Endometrial microvascular endothelial cells (primary cell): ENCODE measurements around the gene BARHL1. TPM values are rescaled to one million over a fixed set of nuclear protein-coding genes. Genes with fewer than 3 reads are reported as not detected.
"Not testable (repeated sequence)": the region's sequence is repeated elsewhere in the genome, so short reads cannot be mapped to it uniquely, and the experiment has no call there.

ENCODE experiments used
- in situ Hi-C: cut with HindIII; loops from 2 replicates; pipeline ENCODE4 v1.10.0; 2017; ENCODE audit warnings: low sequenced_read_pairs, low pct_unique_long_range_greater_than_20kb; ENCODE audit errors: inconsistent ontology term
- total RNA-seq: library from RNA; depleted of rRNA; stranded (reverse); fragments of >200 nt; gene quantifications from one replicate; pipeline ENCODE4 v1.2.3, GENCODE V29; 2015; ENCODE audit errors: inconsistent ontology term

The BARHL1 gene
- total RNA-seq, 1 donor from 2014 or later, result not detected

GRCh38 chr9:132554755-132555154, 27.7 kb upstream of the BARHL1 start:
- in situ Hi-C loops, result no loop called here

GRCh38 chr9:132555528-132555927, 26.9 kb upstream of the BARHL1 start:
- in situ Hi-C loops, result no loop called here

- in situ Hi-C loops, result no loop called here
Observed at GRCh38 chr9:132556235-132556634, 26.2 kb upstream of the BARHL1 start.

GRCh38 chr9:132556714-132557113, 25.7 kb upstream of the BARHL1 start:
- in situ Hi-C loops, result no loop called here

GRCh38 chr9:132557159-132557558, 25.2 kb upstream of the BARHL1 start:
- in situ Hi-C loops, result no loop called here

GRCh38 chr9:132559711-132560110, 22.7 kb upstream of the BARHL1 start:
- in situ Hi-C loops, result no loop called here

- in situ Hi-C loops, result no loop called here
Observed at GRCh38 chr9:132560616-132561202, 21.7 kb upstream of the BARHL1 start.

- in situ Hi-C loops, result no loop called here
Observed at GRCh38 chr9:132562306-132562573, 20.2 kb upstream of the BARHL1 start.

GRCh38 chr9:132564526-132564925, 17.9 kb upstream of the BARHL1 start:
- in situ Hi-C loops, result no loop called here

- in situ Hi-C loops, result not testable (repeated sequence)
Observed at GRCh38 chr9:132568787-132569186, 13.6 kb upstream of the BARHL1 start.

- in situ Hi-C loops, result no loop called here
Observed at GRCh38 chr9:132571806-132572600, 10.4 kb upstream of the BARHL1 start.

- in situ Hi-C loops, result no loop called here
Observed at GRCh38 chr9:132572921-132573320, 9.5 kb upstream of the BARHL1 start.

- in situ Hi-C loops, result no loop called here
Observed at GRCh38 chr9:132575005-132575609, 7.3 kb upstream of the BARHL1 start.

GRCh38 chr9:132575811-132576210, 6.6 kb upstream of the BARHL1 start:
- in situ Hi-C loops, result no loop called here

- in situ Hi-C loops, result no loop called here
Observed at GRCh38 chr9:132577119-132577518, 5.3 kb upstream of the BARHL1 start.

GRCh38 chr9:132578367-132578932, 4.0 kb upstream of the BARHL1 start:
- in situ Hi-C loops, result no loop called here

GRCh38 chr9:132579427-132579798, 3.0 kb upstream of the BARHL1 start:
- in situ Hi-C loops, result no loop called here

- in situ Hi-C loops, result no loop called here
Observed at GRCh38 chr9:132582786-132583583, 579 bp downstream of the BARHL1 start.

- in situ Hi-C loops, result no loop called here
Observed at GRCh38 chr9:132583584-132584304, 1.3 kb downstream of the BARHL1 start.
